AG10803 (cell line): Measurements from ENCODE around the gene DMD.

Source experiments
- DNase-seq: peaks from one replicate; pipeline ENCODE4 v3.0.0; 2010; ENCODE audit warnings: low read depth
- H3K4me3 ChIP-seq: 2 replicates; pipeline ENCODE4 v1.5.1; 2011; ENCODE audit warnings: mild to moderate bottlenecking, low read length, control low read depth
- CTCF ChIP-seq: conservative IDR thresholded peaks from 2 replicates; pipeline ENCODE4 v1.5.1; 2011; ENCODE audit warnings: mild to moderate bottlenecking, low read length, control low read depth, inconsistent platforms

DMD gene

GRCh38 chrX:31508338-31508737 lies 1703.0 kb downstream of the DMD start:
- no peak overlapping the region for H3K4me3 ChIP-seq
- TF ChIP-seq CTCF, result no peak
- peak; percentile 32 for DNase-seq

- no peak for DNase-seq
- no peak for TF ChIP-seq CTCF
These were observed 1704.4 kb downstream of the DMD start for GRCh38 chrX:31506928-31507327.

GRCh38 chrX:31506360-31506759 lies 1705.0 kb downstream of the DMD start:
- no peak overlapping the region for H3K4me3 ChIP-seq
- TF ChIP-seq CTCF, result no peak
- DNase-seq, result no peak

More at GRCh38 chrX:31506928-31507327, 1704.4 kb downstream of the DMD start:
- no peak overlapping the region for H3K4me3 ChIP-seq

GRCh38 chrX:31500921-31501320 lies 1710.4 kb downstream of the DMD start:
- peak; percentile 14 for DNase-seq
- H3K4me3 ChIP-seq, result no peak overlapping the region
- TF ChIP-seq CTCF, result no peak

- peak; percentile 9 for DNase-seq
- H3K4me3 ChIP-seq, result no peak overlapping the region
- TF ChIP-seq CTCF, result no peak
These were observed 1712.2 kb downstream of the DMD start for GRCh38 chrX:31499109-31499508.

GRCh38 chrX:31497086-31497485 lies 1714.3 kb downstream of the DMD start:
- TF ChIP-seq CTCF, result no peak
- DNase-seq, result peak; percentile 29
- H3K4me3 ChIP-seq, result no peak overlapping the region

- no peak overlapping the region for H3K4me3 ChIP-seq
- TF ChIP-seq CTCF, result no peak
- no peak for DNase-seq
These were observed 1723.4 kb downstream of the DMD start for GRCh38 chrX:31487951-31488350.
